HG03439 (cell line): ENCODE results near the gene ARSA.
A peak's percentile ranks its signal among the peaks of the same experiment; 100 is the strongest.

ENCODE experiments used
- ATAC-seq: cut with Tn5 transposase; IDR thresholded peaks from one replicate; pipeline ENCODE4 v1.9.1; 2021; ENCODE audit warnings: mild to moderate bottlenecking, moderate library complexity; ENCODE audit not compliant: unreplicated experiment

The ARSA gene

GRCh38 chr22:50582493-50583293 is 45.3 kb downstream of the ARSA start, which contains the start of gene CHKB:
CHKB (minus strand) TSS chr22:50582849; CDS start chr22:50582781, 68 bp downstream.
- peak; percentile 90 for ATAC-seq

- ATAC-seq = no peak
These were observed 45.9 kb downstream of the ARSA start for GRCh38 chr22:50581950-50582492.

- no peak for ATAC-seq
These were observed 46.7 kb downstream of the ARSA start for GRCh38 chr22:50581031-50581949.

GRCh38 chr22:50579752-50580151 is 48.2 kb downstream of the ARSA start:
- ATAC-seq = no peak

- ATAC-seq = no peak
These were observed 49.1 kb downstream of the ARSA start for GRCh38 chr22:50578776-50579310.

- ATAC-seq = no peak
These were observed 49.8 kb downstream of the ARSA start, which contains the start of gene CPT1B for GRCh38 chr22:50577987-50578775. CPT1B (minus strand) TSS chr22:50578427; CDS start chr22:50577915, 512 bp downstream.

- ATAC-seq = no peak
These were observed 50.3 kb downstream of the ARSA start for GRCh38 chr22:50577697-50577986.

GRCh38 chr22:50576806-50577696 is 50.9 kb downstream of the ARSA start:
- no peak for ATAC-seq

- ATAC-seq = no peak
These were observed 51.9 kb downstream of the ARSA start for GRCh38 chr22:50576070-50576469.

GRCh38 chr22:50575426-50575941 is 52.5 kb downstream of the ARSA start:
- no peak for ATAC-seq
